GM12878 (cell line): ENCODE results near the gene XRCC2. TPM values are rescaled to one million over a fixed set of nuclear protein-coding genes. Genes with fewer than 3 reads are reported as not detected.

ENCODE experiments used
- ATAC-seq: fragments of 200-7000 bp; cut with Tn5 transposase; 3 replicates; pipeline ENCODE4 v1.9.1; 2020; ENCODE audit warnings: mild to moderate bottlenecking, moderate library complexity
- BruUV-seq: library from RNA; stranded (reverse); fragments of 400-500 nt; replicated peaks from 2 replicates; lab custom pipeline; 2021; lab: Mats Ljungman, UMichigan
- CTCF ChIA-PET: fragments of 300-600 bp; sonication (Branson Sonifier 250); formaldehyde crosslinking; extraction: SDS; loops from one replicate; lab custom pipeline; 2021; ENCODE audit warnings: inconsistent platforms; lab: Yijun Ruan, JAX
- POLR2A ChIA-PET: fragments of 350-600 bp; formaldehyde crosslinking; extraction: SDS; loops from one replicate; lab custom pipeline; 2021; ENCODE audit warnings: inconsistent platforms; lab: Charles Lee
- RAD21 ChIA-PET: fragments of 300-600 bp; sonication (Branson Sonifier 250); formaldehyde crosslinking; loops from one replicate; lab custom pipeline; 2023; ENCODE audit warnings: antibody characterized with exemption; ENCODE audit not compliant: unreplicated experiment; lab: Charles Lee
- SMC1A ChIA-PET: fragments of 300-600 bp; sonication (Branson Sonifier 250); formaldehyde crosslinking; loops from one replicate; lab custom pipeline; 2023; ENCODE audit not compliant: unreplicated experiment, uncharacterized antibody; lab: Charles Lee
- DNase-seq: peaks from one replicate; pipeline ENCODE4 v3.0.0-alpha.2; 2011; ENCODE audit warnings: low read depth, low spot score
- FAIRE-seq: peaks from 3 replicates; lab custom pipeline; 2011; peaks lifted over from hg19 to GRCh38; lab: Jason Lieb, UNC
- H2AFZ ChIP-seq: 2 replicates; pipeline ENCODE4 v1.6.0; 2011; ENCODE audit warnings: low read depth, low read length, control low read depth; ENCODE audit not compliant: control insufficient read depth
- H3K27ac ChIP-seq: 2 replicates; pipeline ENCODE4 v1.5.1; 2011; ENCODE audit warnings: control low read depth; ENCODE audit not compliant: control insufficient read depth, insufficient read depth
- H3K27me3 ChIP-seq, 2 experiments: replicated peaks in 1 of 2; 2 replicates each; pipeline versions ENCODE4 v1.6.0 to v1.6.1; 2011; ENCODE audit warnings: low read length in 1 of 2; ENCODE audit not compliant: control insufficient read depth in 2 of 2, insufficient read depth in 2 of 2
- H3K36me3 ChIP-seq, 2 experiments: 2 replicates each; pipeline ENCODE4 v1.5.1; 2011; ENCODE audit warnings: low read length in 1 of 2; ENCODE audit not compliant: control insufficient read depth in 2 of 2, insufficient read depth in 2 of 2
- H3K4me1 ChIP-seq: 2 replicates; pipeline ENCODE4 v1.6.1; 2011; ENCODE audit warnings: mild to moderate bottlenecking, low read length, moderate library complexity, mixed read lengths; ENCODE audit not compliant: control insufficient read depth, insufficient read depth
- H3K4me2 ChIP-seq: 2 replicates; pipeline ENCODE4 v1.6.0; 2011; ENCODE audit warnings: control low read depth; ENCODE audit not compliant: control insufficient read depth, insufficient read depth
- H3K4me3 ChIP-seq: fragments of 200-600 bp; sonication (generic); 2 replicates; pipeline ENCODE4 v1.5.1; 2016
- H3K79me2 ChIP-seq: 2 replicates; pipeline ENCODE4 v1.6.0; 2011; ENCODE audit warnings: low read length; ENCODE audit not compliant: control insufficient read depth, insufficient read depth
- H3K9ac ChIP-seq: 2 replicates; pipeline ENCODE4 v1.8.0; 2011; ENCODE audit warnings: low read length, control low read depth, mixed read lengths; ENCODE audit not compliant: control insufficient read depth, insufficient read depth
- H3K9me3 ChIP-seq: replicated peaks from 3 replicates; pipeline ENCODE4 v1.5.1; 2011; ENCODE audit warnings: mild to moderate bottlenecking, low read length; ENCODE audit not compliant: control insufficient read depth, insufficient read depth
- H4K20me1 ChIP-seq: 2 replicates; pipeline ENCODE4 v1.6.0; 2011; ENCODE audit not compliant: control insufficient read depth, insufficient read depth
- BCL11A ChIP-seq: IDR thresholded peaks from 2 replicates; pipeline ENCODE4 v1.6.1; 2011; ENCODE audit warnings: low read depth, low read length
- BRCA1 ChIP-seq: IDR thresholded peaks from 2 replicates; pipeline ENCODE4 v1.6.1; 2011; ENCODE audit warnings: low read depth, low read length, improper control_type of control experiment
- CEBPB ChIP-seq, 2 experiments: fragments of 150-350 bp in 1 of 2; IDR thresholded peaks; 2 replicates each; pipeline ENCODE4 v1.6.1; 2012 to 2014; ENCODE audit warnings: low read depth in 2 of 2, low read length in 2 of 2, borderline replicate concordance in 1 of 2, inconsistent platforms in 1 of 2
- CHD2 ChIP-seq: IDR thresholded peaks from 2 replicates; pipeline ENCODE4 v1.6.1; 2011; ENCODE audit warnings: low read depth, low read length, improper control_type of control experiment, borderline replicate concordance
- FOS ChIP-seq: IDR thresholded peaks from 3 replicates; pipeline ENCODE4 v1.6.1; 2011; ENCODE audit warnings: borderline replicate concordance; ENCODE audit not compliant: insufficient read length; ENCODE audit errors: extremely low read depth
- FOXM1 ChIP-seq: IDR thresholded peaks from 2 replicates; pipeline ENCODE4 v1.6.1; 2012; ENCODE audit warnings: low read depth, mild to moderate bottlenecking, inconsistent platforms, low read length, moderate library complexity
- GATAD2B ChIP-seq: fragments of 450-650 bp; conservative IDR thresholded peaks from 2 replicates; pipeline ENCODE4 v1.6.1; 2017; ENCODE audit warnings: low read depth, mild to moderate bottlenecking, moderate library complexity
- MEF2A ChIP-seq: IDR thresholded peaks from 2 replicates; pipeline ENCODE4 v1.6.1; 2011; ENCODE audit warnings: low read depth, mild to moderate bottlenecking, low read length, moderate library complexity; ENCODE audit not compliant: insufficient read depth
- NBN ChIP-seq: fragments of 450-650 bp; IDR thresholded peaks from 2 replicates; pipeline ENCODE4 v1.6.1; 2016
- NFYB ChIP-seq: IDR thresholded peaks from 2 replicates; pipeline ENCODE4 v1.6.1; 2011; ENCODE audit warnings: low read depth, mild to moderate bottlenecking, low read length, improper control_type of control experiment, moderate library complexity; ENCODE audit not compliant: insufficient read depth
- NRF1 ChIP-seq: conservative IDR thresholded peaks from 2 replicates; pipeline ENCODE4 v1.6.1; 2011; ENCODE audit warnings: mild to moderate bottlenecking, low read depth, low read length, improper control_type of control experiment
- POU2F2 ChIP-seq: IDR thresholded peaks from 3 replicates; pipeline ENCODE4 v1.6.1; 2011; ENCODE audit warnings: low read depth, mild to moderate bottlenecking, low read length, borderline replicate concordance
- RCOR1 ChIP-seq: conservative IDR thresholded peaks from 2 replicates; pipeline ENCODE4 v1.6.1; 2012; ENCODE audit warnings: low read depth, low read length, improper control_type of control experiment
- RFX5 ChIP-seq: IDR thresholded peaks from 2 replicates; pipeline ENCODE4 v1.6.1; 2011; ENCODE audit warnings: low read depth, low read length, improper control_type of control experiment
- SMAD5 ChIP-seq: IDR thresholded peaks from 2 replicates; pipeline ENCODE4 v1.6.1; 2016; ENCODE audit warnings: antibody characterized with exemption, low read depth
- ZNF384 ChIP-seq: IDR thresholded peaks from 2 replicates; pipeline ENCODE4 v1.6.1; 2012; ENCODE audit warnings: low read depth, mild to moderate bottlenecking, low read length, improper control_type of control experiment, borderline replicate concordance
- WGBS: methylation state at CpG from one replicate; pipeline ENCODE4 v1.1.6; 2016; ENCODE audit warnings: low lambda C conversion rate; ENCODE audit not compliant: insufficient replicate concordance, insufficient coverage; ENCODE audit errors: missing lambda C conversion rate; 5-methylcytosine and 5-hydroxymethylcytosine counted together
- in situ Hi-C: fragments of 300-500 bp; cut with MboI; formaldehyde crosslinking; loops from 9 replicates; pipeline ENCODE4 v1.14.3; 2018; ENCODE audit warnings: mixed read lengths
- intact Hi-C: fragments of 100-400 bp; cut with micrococcal nuclease; formaldehyde crosslinking; loops from one replicate; pipeline ENCODE4 v1.14.2; 2022; ENCODE audit not compliant: unreplicated experiment
- polyA plus RNA-seq, 11 experiments: library from polyadenylated mRNA; depleted of rRNA in 4 of 11; unstranded in 6 of 11; stranded (reverse) in 5 of 11; fragments of >200 nt; fragmentation: Nextera tagmentation in 4 of 11; fragmentation: Illumina TruSeq in 1 of 11; extraction: Ambion mirVana in 4 of 11; extraction: Trizol in 1 of 11; gene quantifications; 1 replicate in 1 of 11; 2 replicates in 10 of 11; pipeline versions ENCODE4 v1.2.1 to v1.2.3, GENCODE V29; 2011 to 2016; ENCODE audit warnings: inconsistent platforms in 2 of 11, missing spikeins in 2 of 11, low read depth in 1 of 11
- total RNA-seq, 4 experiments: library from RNA; depleted of rRNA in 3 of 4; stranded (reverse); fragments of >200 nt in 3 of 4; fragmentation: Illumina TruSeq in 1 of 4; extraction: Trizol in 1 of 4; gene quantifications; 2 replicates each; pipeline versions ENCODE4 v1.2.1 to v1.2.3, GENCODE V29; 2013 to 2021
- TF ChIP-seq, protein P1 (sequence below): IDR thresholded peaks from 2 replicates; pipeline ENCODE4 v1.6.1; 2011; ENCODE audit warnings: low read depth, low read length, improper control_type of control experiment, borderline replicate concordance
- TF ChIP-seq, protein P2 (sequence below): fragments of 450-650 bp; IDR thresholded peaks from 2 replicates; pipeline ENCODE4 v1.6.1; 2017; ENCODE audit warnings: borderline replicate concordance
- TF ChIP-seq, protein P3 (sequence below): fragments of 450-650 bp; IDR thresholded peaks from 2 replicates; pipeline ENCODE4 v1.6.1; 2017; ENCODE audit warnings: mild to moderate bottlenecking, moderate library complexity

Gene XRCC2
- total and polyA plus RNA-seq, 10 of the 15 experiments (the other 5 are each of a cell fraction or from before 2014, with no cell fraction given): 4.8 to 21.4 (median 13.9) TPM

DNA sequence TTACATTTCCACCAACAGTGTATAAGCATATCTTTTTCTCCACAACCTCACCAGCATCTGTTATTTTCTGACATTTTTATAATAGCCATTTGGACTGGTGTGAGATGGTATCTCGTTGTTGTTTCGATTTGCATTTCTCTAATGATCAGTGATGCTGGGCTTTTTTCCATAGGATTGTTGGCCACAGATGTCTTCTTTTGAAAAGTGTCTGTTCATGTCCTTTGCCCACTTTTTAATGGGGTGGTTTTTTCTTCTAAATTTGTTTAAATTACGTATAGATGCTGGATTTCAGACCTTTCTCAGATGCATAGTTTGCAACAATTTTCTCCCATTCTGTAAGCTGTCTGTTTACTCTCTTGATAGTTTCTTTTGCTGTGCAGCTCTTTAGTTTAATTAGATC is 28.9 kb downstream of the XRCC2 start:
- in situ Hi-C loops: no loop called here
- Histone ChIP-seq H3K4me1 (no peaks in the 10 kb centered on the region), H3K27ac (no peak overlapping the region), H3K79me2 (no peaks in the 10 kb centered on the region), H3K36me3 (no peaks in the 10 kb centered on the region; a peak in 1 of 4 replicates), H3K9me3 (no peaks in the 10 kb centered on the region), H3K9ac (no peak overlapping the region), H3K4me3 (no peak overlapping the region), H3K4me2 (no peak overlapping the region), H4K20me1 (no peaks in the 10 kb centered on the region), H2AFZ (no peak overlapping the region), H3K27me3 (no peaks in the 10 kb centered on the region)
- ChIA-PET POLR2A (no interaction called here), CTCF (no interaction called here), SMC1A (no interaction called here), RAD21 (no interaction called here)
- intact Hi-C loops: no loop called here
- FAIRE-seq (no peak), DNase-seq (no peak), ATAC-seq (no peak)
- no TSS peak for BruUV-seq
- 95% methylated on average over 3 of the region's 3 CpGs for WGBS
- TF ChIP-seq POU2F2 (no peak), BCL11A (no peak), CHD2 (no peak), NFYB (no peak), BRCA1 (no peak), CEBPB (IDR thresholded peaks at IDR 0.05; ENCODE audit: borderline replicate concordance in 1 of 2, low read depth in 2 of 2, low read length in 2 of 2) (no peak), ZNF384 (no peak), FOXM1 (no peak), GATAD2B (no peak), FOS (no peak), RCOR1 (no peak), NBN (no peak), RFX5 (no peak), NRF1 (no peak), SMAD5 (no peak), MEF2A (no peak)
- TF ChIP-seq, protein P1, sequence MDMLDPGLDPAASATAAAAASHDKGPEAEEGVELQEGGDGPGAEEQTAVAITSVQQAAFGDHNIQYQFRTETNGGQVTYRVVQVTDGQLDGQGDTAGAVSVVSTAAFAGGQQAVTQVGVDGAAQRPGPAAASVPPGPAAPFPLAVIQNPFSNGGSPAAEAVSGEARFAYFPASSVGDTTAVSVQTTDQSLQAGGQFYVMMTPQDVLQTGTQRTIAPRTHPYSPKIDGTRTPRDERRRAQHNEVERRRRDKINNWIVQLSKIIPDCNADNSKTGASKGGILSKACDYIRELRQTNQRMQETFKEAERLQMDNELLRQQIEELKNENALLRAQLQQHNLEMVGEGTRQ: no peak
- TF ChIP-seq, protein P2, sequence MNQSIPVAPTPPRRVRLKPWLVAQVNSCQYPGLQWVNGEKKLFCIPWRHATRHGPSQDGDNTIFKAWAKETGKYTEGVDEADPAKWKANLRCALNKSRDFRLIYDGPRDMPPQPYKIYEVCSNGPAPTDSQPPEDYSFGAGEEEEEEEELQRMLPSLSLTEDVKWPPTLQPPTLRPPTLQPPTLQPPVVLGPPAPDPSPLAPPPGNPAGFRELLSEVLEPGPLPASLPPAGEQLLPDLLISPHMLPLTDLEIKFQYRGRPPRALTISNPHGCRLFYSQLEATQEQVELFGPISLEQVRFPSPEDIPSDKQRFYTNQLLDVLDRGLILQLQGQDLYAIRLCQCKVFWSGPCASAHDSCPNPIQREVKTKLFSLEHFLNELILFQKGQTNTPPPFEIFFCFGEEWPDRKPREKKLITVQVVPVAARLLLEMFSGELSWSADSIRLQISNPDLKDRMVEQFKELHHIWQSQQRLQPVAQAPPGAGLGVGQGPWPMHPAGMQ: no peak
- TF ChIP-seq, protein P3, sequence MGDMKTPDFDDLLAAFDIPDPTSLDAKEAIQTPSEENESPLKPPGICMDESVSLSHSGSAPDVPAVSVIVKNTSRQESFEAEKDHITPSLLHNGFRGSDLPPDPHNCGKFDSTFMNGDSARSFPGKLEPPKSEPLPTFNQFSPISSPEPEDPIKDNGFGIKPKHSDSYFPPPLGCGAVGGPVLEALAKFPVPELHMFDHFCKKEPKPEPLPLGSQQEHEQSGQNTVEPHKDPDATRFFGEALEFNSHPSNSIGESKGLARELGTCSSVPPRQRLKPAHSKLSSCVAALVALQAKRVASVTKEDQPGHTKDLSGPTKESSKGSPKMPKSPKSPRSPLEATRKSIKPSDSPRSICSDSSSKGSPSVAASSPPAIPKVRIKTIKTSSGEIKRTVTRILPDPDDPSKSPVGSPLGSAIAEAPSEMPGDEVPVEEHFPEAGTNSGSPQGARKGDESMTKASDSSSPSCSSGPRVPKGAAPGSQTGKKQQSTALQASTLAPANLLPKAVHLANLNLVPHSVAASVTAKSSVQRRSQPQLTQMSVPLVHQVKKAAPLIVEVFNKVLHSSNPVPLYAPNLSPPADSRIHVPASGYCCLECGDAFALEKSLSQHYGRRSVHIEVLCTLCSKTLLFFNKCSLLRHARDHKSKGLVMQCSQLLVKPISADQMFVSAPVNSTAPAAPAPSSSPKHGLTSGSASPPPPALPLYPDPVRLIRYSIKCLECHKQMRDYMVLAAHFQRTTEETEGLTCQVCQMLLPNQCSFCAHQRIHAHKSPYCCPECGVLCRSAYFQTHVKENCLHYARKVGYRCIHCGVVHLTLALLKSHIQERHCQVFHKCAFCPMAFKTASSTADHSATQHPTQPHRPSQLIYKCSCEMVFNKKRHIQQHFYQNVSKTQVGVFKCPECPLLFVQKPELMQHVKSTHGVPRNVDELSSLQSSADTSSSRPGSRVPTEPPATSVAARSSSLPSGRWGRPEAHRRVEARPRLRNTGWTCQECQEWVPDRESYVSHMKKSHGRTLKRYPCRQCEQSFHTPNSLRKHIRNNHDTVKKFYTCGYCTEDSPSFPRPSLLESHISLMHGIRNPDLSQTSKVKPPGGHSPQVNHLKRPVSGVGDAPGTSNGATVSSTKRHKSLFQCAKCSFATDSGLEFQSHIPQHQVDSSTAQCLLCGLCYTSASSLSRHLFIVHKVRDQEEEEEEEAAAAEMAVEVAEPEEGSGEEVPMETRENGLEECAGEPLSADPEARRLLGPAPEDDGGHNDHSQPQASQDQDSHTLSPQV: no peak
